WTC11 (cell line): ENCODE measurements around the gene OTUB2. TPM values are rescaled to one million over a fixed set of nuclear protein-coding genes. Genes with fewer than 3 reads are reported as not detected.

ENCODE experiments used
- ATAC-seq: fragments of 200-7000 bp; cut with Tn5 transposase; 2 replicates; pipeline ENCODE4 v1.10.0; 2021; ENCODE audit warnings: mild to moderate bottlenecking, moderate library complexity
- CTCF ChIA-PET: fragments of 300-600 bp; sonication (Branson Sonifier 250); formaldehyde crosslinking; loops from one replicate; lab custom pipeline; 2021; ENCODE audit warnings: antibody characterized with exemption; lab: Charles Lee
- POLR2A ChIA-PET: fragments of 350-600 bp; sonication (Branson Sonifier 250); formaldehyde crosslinking; loops from one replicate; lab custom pipeline; 2021; ENCODE audit warnings: antibody characterized with exemption; lab: Charles Lee
- DNase-seq: peaks from one replicate; pipeline ENCODE4 v3.0.0; 2021; ENCODE audit warnings: low spot score
- H3K27ac Mint-ChIP-seq: 2 replicates; pipeline ENCODE4 v1.8.0; 2021; ENCODE audit warnings: mixed read lengths
- H3K27me3 Mint-ChIP-seq: 2 replicates; pipeline ENCODE4 v1.8.0; 2021; ENCODE audit warnings: low read depth, mild to moderate bottlenecking, moderate library complexity, mixed read lengths
- H3K36me3 Mint-ChIP-seq: 2 replicates; pipeline ENCODE4 v1.8.0; 2021; ENCODE audit warnings: mixed read lengths
- H3K4me1 Mint-ChIP-seq: 2 replicates; pipeline ENCODE4 v1.8.0; 2022; ENCODE audit warnings: mixed read lengths
- H3K4me3 Mint-ChIP-seq: 2 replicates; pipeline ENCODE4 v1.8.0; 2021; ENCODE audit warnings: mild to moderate bottlenecking, moderate library complexity, mixed read lengths
- H3K9me3 Mint-ChIP-seq: 2 replicates; pipeline ENCODE4 v1.8.0; 2021; ENCODE audit warnings: mixed read lengths
- CBFB ChIP-seq: sonication (generic); formaldehyde crosslinking; IDR thresholded peaks from 2 replicates; pipeline ENCODE4 v1.8.1; 2022; ENCODE audit warnings: mild to moderate bottlenecking, low read depth, missing genetic modification reagents
- CTCF ChIP-seq: fragments of 200-600 bp; IDR thresholded peaks from 2 replicates; pipeline ENCODE4 v1.8.0; 2022; ENCODE audit warnings: antibody characterized with exemption
- ERG ChIP-seq: fragments of 250-450 bp; sonication (Bioruptor Pico); IDR thresholded peaks from 2 replicates; pipeline ENCODE4 v1.8.0; 2021; ENCODE audit warnings: mild to moderate bottlenecking
- FOXJ3 ChIP-seq: sonication (generic); formaldehyde crosslinking; IDR thresholded peaks from 2 replicates; pipeline ENCODE4 v1.9.0; 2021; ENCODE audit warnings: missing genetic modification reagents, mild to moderate bottlenecking, borderline replicate concordance
- GABPB1 ChIP-seq: sonication (generic); formaldehyde crosslinking; IDR thresholded peaks from 2 replicates; pipeline ENCODE4 v1.8.1; 2023; ENCODE audit warnings: mild to moderate bottlenecking, missing genetic modification reagents
- GTF2I ChIP-seq: fragments of 250-450 bp; sonication (Bioruptor Pico); conservative IDR thresholded peaks from 2 replicates; pipeline ENCODE4 v1.4.0; 2021; ENCODE audit warnings: mild to moderate bottlenecking
- SMAD4 ChIP-seq: sonication (generic); formaldehyde crosslinking; IDR thresholded peaks from 2 replicates; pipeline ENCODE4 v1.8.0; 2022; ENCODE audit warnings: mild to moderate bottlenecking, missing genetic modification reagents
- STAT6 ChIP-seq: sonication (generic); formaldehyde crosslinking; conservative IDR thresholded peaks from 2 replicates; pipeline ENCODE4 v1.8.1; 2023; ENCODE audit warnings: mild to moderate bottlenecking, low read depth, missing genetic modification reagents, moderate library complexity
- TEAD1 ChIP-seq: sonication (generic); formaldehyde crosslinking; IDR thresholded peaks from 2 replicates; pipeline ENCODE4 v1.8.0; 2022; ENCODE audit warnings: mild to moderate bottlenecking, missing genetic modification reagents
- USF1 ChIP-seq: sonication (generic); formaldehyde crosslinking; IDR thresholded peaks from 2 replicates; pipeline ENCODE4 v1.8.0; 2022; ENCODE audit warnings: mild to moderate bottlenecking, missing genetic modification reagents
- USF2 ChIP-seq: sonication (generic); formaldehyde crosslinking; IDR thresholded peaks from 2 replicates; pipeline ENCODE4 v1.8.1; 2023; ENCODE audit warnings: mild to moderate bottlenecking, missing genetic modification reagents, moderate library complexity
- ZNF121 ChIP-seq: sonication (generic); formaldehyde crosslinking; IDR thresholded peaks from 2 replicates; pipeline ENCODE4 v1.8.0; 2023; ENCODE audit warnings: missing genetic modification reagents
- ZNF317 ChIP-seq: sonication (generic); formaldehyde crosslinking; IDR thresholded peaks from 2 replicates; pipeline ENCODE4 v1.8.1; 2023; ENCODE audit warnings: low read depth, mild to moderate bottlenecking, moderate library complexity, missing genetic modification reagents, borderline replicate concordance
- ZSCAN18 ChIP-seq: fragments of 250-450 bp; sonication (Bioruptor Pico); IDR thresholded peaks from 2 replicates; pipeline ENCODE4 v2.1.2; 2022; ENCODE audit warnings: mild to moderate bottlenecking, moderate library complexity
- total RNA-seq: library from RNA; stranded (reverse); gene quantifications from 3 replicates; pipeline ENCODE4 v1.2.3, GENCODE V29; 2021

The OTUB2 gene
- total RNA-seq, 1 experiment from 2014 or later, result 3.5 TPM

GRCh38 chr14:94097091-94097490, 71.0 kb downstream of the OTUB2 start:
- no peak for DNase-seq
- Mint-ChIP-seq H3K4me1 (no peaks in the 10 kb centered on the region), H3K27me3 (no peaks in the 10 kb centered on the region), H3K9me3 (no peaks in the 10 kb centered on the region), H3K4me3 (no peak overlapping the region), H3K27ac (no peak overlapping the region), H3K36me3 (no peaks in the 10 kb centered on the region)
- no peak for ATAC-seq
- TF ChIP-seq USF1 (CRISPR knock-in tag) (no peak), GABPB1 (CRISPR knock-in tag) (no peak), GTF2I (CRISPR knock-in tag) (no peak), TEAD1 (CRISPR knock-in tag) (no peak), CBFB (CRISPR knock-in tag) (no peak), ZNF121 (CRISPR knock-in tag) (no peak), SMAD4 (CRISPR knock-in tag) (no peak), CTCF (no peak), FOXJ3 (CRISPR knock-in tag) (no peak), ERG (CRISPR knock-in tag) (no peak), ZNF317 (no peak), ZSCAN18 (CRISPR knock-in tag) (no peak), STAT6 (CRISPR knock-in tag) (no peak), USF2 (CRISPR knock-in tag) (no peak)
- CTCF ChIA-PET, result interaction anchor here (1.1 kb wide), 1 partner anchor 39 kb away, joined by 3 read pairs; no protein-coding TSS in a partner anchor
- POLR2A ChIA-PET, result no interaction called here

Other genes starting within 250 kb of the OTUB2 start
- 3.9 to 4.9 TPM (median 4.1 TPM) in 3 replicates for gene PRIMA1, start 237.9 kb upstream of the OTUB2 start, total RNA-seq
- not detected in 3 replicates for gene FAM181A, start 99.0 kb upstream of the OTUB2 start, total RNA-seq
- gene ASB2, start 49.8 kb upstream of the OTUB2 start, total RNA-seq, result 0.37 to 0.73 TPM (median 0.71 TPM) in 3 replicates
- gene CCDC197, start 29.0 kb upstream of the OTUB2 start, total RNA-seq, result not detected in 3 replicates
- 137 to 174 TPM (median 140 TPM) in 3 replicates for gene DDX24, start 54.9 kb downstream of the OTUB2 start, total RNA-seq
- gene IFI27L1, start 55.0 kb downstream of the OTUB2 start, total RNA-seq, result 27.6 to 34.1 TPM (median 32.3 TPM) in 3 replicates
- 1.8 to 3.2 TPM (median 2.4 TPM) in 3 replicates for gene IFI27, start 84.4 kb downstream of the OTUB2 start, total RNA-seq
- 22.1 to 37.2 TPM (median 35.5 TPM) in 3 replicates for gene IFI27L2, start 103.3 kb downstream of the OTUB2 start, total RNA-seq
- gene PPP4R4, start 148.0 kb downstream of the OTUB2 start, total RNA-seq, result 8.1 to 9.6 TPM (median 8.2 TPM) in 3 replicates